HCT116 (cell line): Measurements from ENCODE around the gene POPDC3. TPM values are rescaled to one million over a fixed set of nuclear protein-coding genes. Genes with fewer than 3 reads are reported as not detected.

ENCODE experiments used
- ATAC-seq: fragments of 200-7000 bp; cut with Tn5 transposase; 2 replicates; pipeline ENCODE4 v1.9.1; 2020; ENCODE audit warnings: mild to moderate bottlenecking, moderate library complexity
- BruUV-seq: library from RNA; stranded (reverse); fragments of 400-500 nt; replicated peaks from 2 replicates; lab custom pipeline; 2021; lab: Mats Ljungman, UMichigan
- CTCF ChIA-PET: fragments of 300-600 bp; sonication (Branson Sonifier 250); formaldehyde crosslinking; loops from one replicate; lab custom pipeline; 2021; ENCODE audit warnings: antibody characterized with exemption; lab: Charles Lee
- POLR2A ChIA-PET: fragments of 300-600, 350-600 bp; sonication (Branson Sonifier 250); formaldehyde crosslinking; loops from one replicate; lab custom pipeline; 2021; ENCODE audit warnings: antibody characterized with exemption; lab: Charles Lee
- RAD21 ChIA-PET, 2 experiments: fragments of 300-600 bp; sonication (Branson Sonifier 250); formaldehyde crosslinking; loops; one replicate each; lab custom pipeline; 2023; ENCODE audit warnings: low total read pairs in 2 of 2; ENCODE audit not compliant: uncharacterized antibody in 2 of 2, unreplicated experiment in 2 of 2, low non-redundant PET in 1 of 2; lab: Charles Lee
- DNase-seq: peaks from one replicate; pipeline ENCODE4 v3.0.0-alpha.2; 2010; ENCODE audit warnings: low read depth, low spot score
- H2AFZ ChIP-seq: fragments of 200-600 bp; shearing (Covaris generic), sonication (generic); 2 replicates; pipeline ENCODE4 v1.6.1; 2017; ENCODE audit warnings: low read depth, mixed run types, mixed read lengths, antibody characterized with exemption, low read length; ENCODE audit not compliant: poor library complexity, severe bottlenecking
- H3K27ac ChIP-seq: 2 replicates; pipeline ENCODE4 v1.5.1; 2012; ENCODE audit warnings: low read depth, low read length
- H3K27me3 ChIP-seq: fragments of 200-600 bp; sonication (generic); 2 replicates; pipeline ENCODE4 v1.6.1; 2016; ENCODE audit warnings: mixed run types, low read length, mixed read lengths; ENCODE audit not compliant: insufficient read depth
- H3K36me3 ChIP-seq, 2 experiments: fragments of 200-500 bp in 1 of 2; fragments of 200-600 bp in 1 of 2; sonication (Bioruptor generic) in 1 of 2; sonication (generic) in 1 of 2; 2 replicates each; pipeline versions ENCODE4 v1.5.1 to v1.6.1; 2014 to 2016; ENCODE audit warnings: low read length in 2 of 2, inconsistent platforms in 1 of 2, mixed read lengths in 1 of 2, mixed run types in 1 of 2; ENCODE audit not compliant: insufficient read depth in 2 of 2, control insufficient read depth in 1 of 2
- H3K4me1 ChIP-seq, 2 experiments: fragments of 200-600 bp in 1 of 2; sonication (generic) in 1 of 2; 2 replicates each; pipeline versions ENCODE4 v1.5.1 to v1.6.1; 2012 to 2017; ENCODE audit warnings: low read length in 2 of 2, inconsistent platforms in 1 of 2, mild to moderate bottlenecking in 1 of 2, mixed read lengths in 1 of 2, mixed run types in 1 of 2, moderate library complexity in 1 of 2; ENCODE audit not compliant: insufficient read depth in 2 of 2, control insufficient read depth in 1 of 2
- H3K4me2 ChIP-seq: fragments of 200-600 bp; sonication (generic); 2 replicates; pipeline ENCODE4 v1.6.1; 2017; ENCODE audit warnings: mixed run types, low read length, mixed read lengths
- H3K4me3 ChIP-seq, 2 experiments: fragments of 200-600 bp in 1 of 2; sonication (generic) in 1 of 2; replicated peaks in 1 of 2; 2 replicates each; pipeline ENCODE4 v1.5.1; 2011 to 2016; ENCODE audit warnings: low read length in 2 of 2, control low read depth in 1 of 2, low read depth in 1 of 2, mild to moderate bottlenecking in 1 of 2, mixed read lengths in 1 of 2, mixed run types in 1 of 2
- H3K79me2 ChIP-seq: fragments of 200-600 bp; sonication (generic); 2 replicates; pipeline ENCODE4 v1.6.1; 2017; ENCODE audit warnings: mild to moderate bottlenecking, mixed run types, low read length, moderate library complexity, mixed read lengths; ENCODE audit not compliant: insufficient read depth
- H3K9ac ChIP-seq: fragments of 200-600 bp; sonication (generic); 2 replicates; pipeline ENCODE4 v1.6.1; 2016; ENCODE audit warnings: low read length, mixed read lengths
- H3K9me2 ChIP-seq: fragments of 200-600 bp; sonication (generic), shearing (Covaris generic); 2 replicates; pipeline ENCODE4 v1.6.1; 2017; ENCODE audit warnings: mixed run types, mild to moderate bottlenecking, moderate library complexity; ENCODE audit not compliant: insufficient read depth
- H3K9me3 ChIP-seq, 2 experiments: fragments of 200-500 bp in 1 of 2; fragments of 200-600 bp in 1 of 2; sonication (Bioruptor generic) in 1 of 2; sonication (generic) in 1 of 2; 2 replicates each; pipeline ENCODE4 v1.6.1; 2014 to 2017; ENCODE audit warnings: low read length in 2 of 2, mixed read lengths in 2 of 2, inconsistent platforms in 1 of 2, low read depth in 1 of 2, mild to moderate bottlenecking in 1 of 2, mixed run types in 1 of 2, moderate library complexity in 1 of 2; ENCODE audit not compliant: control insufficient read depth in 1 of 2, insufficient read depth in 1 of 2
- H4K20me1 ChIP-seq: fragments of 200-600 bp; sonication (generic), shearing (Covaris generic); 2 replicates; pipeline ENCODE4 v1.6.1; 2017; ENCODE audit warnings: mixed run types, mild to moderate bottlenecking, moderate library complexity; ENCODE audit not compliant: insufficient read depth
- CBX3 ChIP-seq: IDR thresholded peaks from 2 replicates; pipeline ENCODE4 v1.6.1; 2012; ENCODE audit warnings: low read depth
- CTCF ChIP-seq, 3 experiments: fragments of 200-600 bp in 1 of 3; sonication (generic) in 1 of 3; IDR thresholded peaks in 2 of 3; conservative IDR thresholded peaks in 1 of 3; 2 replicates each; pipeline ENCODE4 v1.5.1; 2012 to 2017; ENCODE audit warnings: low read depth in 2 of 3, low read length in 2 of 3, antibody characterized with exemption in 1 of 3, borderline replicate concordance in 1 of 3, control low read depth in 1 of 3, mild to moderate bottlenecking in 1 of 3, mixed read lengths in 1 of 3, mixed run types in 1 of 3, moderate library complexity in 1 of 3; ENCODE audit not compliant: insufficient read depth in 1 of 3
- ELF1 ChIP-seq: IDR thresholded peaks from 2 replicates; pipeline ENCODE4 v1.6.1; 2012; ENCODE audit warnings: low read depth, borderline replicate concordance
- EZH2 ChIP-seq: fragments of 200-600 bp; sonication (generic); IDR thresholded peaks from 2 replicates; pipeline ENCODE4 v1.6.1; 2017; ENCODE audit warnings: antibody characterized with exemption, mixed run types
- EZH2phosphoT487 ChIP-seq: fragments of 200-600 bp; IDR thresholded peaks from 2 replicates; pipeline ENCODE4 v1.6.1; 2018; ENCODE audit warnings: antibody characterized with exemption, borderline replicate concordance
- JUND ChIP-seq: IDR thresholded peaks from 2 replicates; pipeline ENCODE4 v1.6.1; 2012
- MAX ChIP-seq: IDR thresholded peaks from 2 replicates; pipeline ENCODE4 v1.6.1; 2012
- POLR2A ChIP-seq: IDR thresholded peaks from 2 replicates; pipeline ENCODE4 v1.7.0; 2011; ENCODE audit warnings: borderline replicate concordance; ENCODE audit not compliant: insufficient read depth, insufficient read length; ENCODE audit errors: extremely low read depth
- REST ChIP-seq: IDR thresholded peaks from 2 replicates; pipeline ENCODE4 v1.6.1; 2012; ENCODE audit warnings: low read depth
- TCF7L2 ChIP-seq: IDR thresholded peaks from 2 replicates; pipeline ENCODE4 v1.7.0; 2011; ENCODE audit warnings: borderline replicate concordance, inconsistent platforms; ENCODE audit not compliant: insufficient read depth, insufficient read length; ENCODE audit errors: extremely low read depth
- YY1 ChIP-seq: IDR thresholded peaks from 2 replicates; pipeline ENCODE4 v1.6.1; 2011; ENCODE audit warnings: low read length, low read depth, moderate library complexity, mild to moderate bottlenecking; ENCODE audit not compliant: insufficient replicate concordance; ENCODE audit errors: extremely low read depth
- ZBTB33 ChIP-seq: IDR thresholded peaks from 2 replicates; pipeline ENCODE4 v1.6.1; 2011; ENCODE audit warnings: mild to moderate bottlenecking, low read length, moderate library complexity; ENCODE audit not compliant: insufficient replicate concordance; ENCODE audit errors: extremely low read depth
- ZNF274 ChIP-seq: fragments of 200-500 bp; sonication (Bioruptor generic); IDR thresholded peaks from 2 replicates; pipeline ENCODE4 v1.6.1; 2014; ENCODE audit warnings: mild to moderate bottlenecking, low read depth, low read length, inconsistent platforms
- intact Hi-C: fragments of 100-400 bp; cut with micrococcal nuclease; formaldehyde crosslinking; loops from 2 replicates; pipeline ENCODE4 v1.10.0; 2022
- total RNA-seq: library from RNA; stranded (reverse); gene quantifications from one replicate; pipeline ENCODE4 v1.2.1, GENCODE V29; 2021; ENCODE audit not compliant: unreplicated experiment

The POPDC3 gene
- total RNA-seq, 1 experiment from 2014 or later = 10.1 TPM

- Histone ChIP-seq H3K4me1 (no peaks in the 10 kb centered on the region), H3K27ac (no peak overlapping the region), H3K9ac (no peak overlapping the region), H3K27me3 (peaks cover 3% of the 10 kb centered on the region; the same call in 1 of the 2 replicates), H3K9me2 (no peaks in the 10 kb centered on the region), H2AFZ (no peak overlapping the region), H3K9me3 (no peaks in the 10 kb centered on the region), H3K79me2 (no peaks in the 10 kb centered on the region), H3K4me2 (no peak overlapping the region), H3K4me3 (no peak overlapping the region), H4K20me1 (no peaks in the 10 kb centered on the region), H3K36me3 (no peaks in the 10 kb centered on the region)
- no TSS peak for BruUV-seq
- ChIA-PET POLR2A (no interaction called here), RAD21 (no interaction called here), CTCF (no interaction called here)
- DNase-seq (no peak), ATAC-seq (no peak)
- TF ChIP-seq YY1 (no peak), ZBTB33 (no peak), ELF1 (no peak), MAX (no peak), TCF7L2 (no peak), EZH2 (no peak), ZNF274 (no peak), REST (no peak), JUND (no peak), EZH2phosphoT487 (no peak), CBX3 (no peak), CTCF (IDR thresholded peaks at IDR 0.05 in 2 of 3, conservative IDR thresholded peaks at IDR 0.05 in 1 of 3; ENCODE audit: borderline replicate concordance in 1 of 3, insufficient read depth in 1 of 3, low read depth in 2 of 3, low read length in 2 of 3) (no peak), POLR2A (no peak)
- intact Hi-C loops = no loop called here
Measured at GRCh38 chr6:105227295-105227767, 47.5 kb upstream of the POPDC3 start.
